GM12865 (cell line): ENCODE results near the gene OSCP1.

Experiments used
- DNase-seq: peaks from one replicate; pipeline ENCODE4 v3.0.0; 2010; ENCODE audit warnings: low read depth
- H3K4me3 ChIP-seq: 2 replicates; pipeline ENCODE4 v1.5.1; 2011; ENCODE audit warnings: mild to moderate bottlenecking, low read depth, low read length, control low read depth
- TF ChIP-seq, protein P1 (sequence below): IDR thresholded peaks from 2 replicates; pipeline ENCODE4 v1.5.1; 2011; ENCODE audit warnings: low read length, control low read depth, low read depth, inconsistent platforms; ENCODE audit not compliant: insufficient read depth; ENCODE audit errors: missing control alignments

Gene OSCP1

DNA sequence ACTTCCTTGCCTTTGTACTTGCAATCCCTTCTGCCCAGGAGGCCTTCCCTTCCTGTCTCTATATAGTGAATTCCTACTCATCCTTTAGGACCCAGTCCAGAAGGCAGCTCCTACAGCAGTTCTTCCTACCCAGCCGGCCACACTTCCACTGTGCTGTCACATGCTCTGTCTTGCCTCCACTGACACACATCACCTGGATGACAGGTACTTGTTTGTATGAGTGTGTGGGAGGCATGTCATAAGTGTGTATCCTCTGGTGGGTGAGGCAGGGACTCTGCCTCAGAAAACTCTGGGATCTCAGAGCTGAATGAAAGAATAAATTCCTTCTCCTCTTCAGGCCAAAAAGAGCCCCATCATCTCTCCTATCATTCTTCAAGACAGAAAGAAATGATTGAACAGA, 5.1 kb upstream of the OSCP1 start:
- TF ChIP-seq, protein P1, sequence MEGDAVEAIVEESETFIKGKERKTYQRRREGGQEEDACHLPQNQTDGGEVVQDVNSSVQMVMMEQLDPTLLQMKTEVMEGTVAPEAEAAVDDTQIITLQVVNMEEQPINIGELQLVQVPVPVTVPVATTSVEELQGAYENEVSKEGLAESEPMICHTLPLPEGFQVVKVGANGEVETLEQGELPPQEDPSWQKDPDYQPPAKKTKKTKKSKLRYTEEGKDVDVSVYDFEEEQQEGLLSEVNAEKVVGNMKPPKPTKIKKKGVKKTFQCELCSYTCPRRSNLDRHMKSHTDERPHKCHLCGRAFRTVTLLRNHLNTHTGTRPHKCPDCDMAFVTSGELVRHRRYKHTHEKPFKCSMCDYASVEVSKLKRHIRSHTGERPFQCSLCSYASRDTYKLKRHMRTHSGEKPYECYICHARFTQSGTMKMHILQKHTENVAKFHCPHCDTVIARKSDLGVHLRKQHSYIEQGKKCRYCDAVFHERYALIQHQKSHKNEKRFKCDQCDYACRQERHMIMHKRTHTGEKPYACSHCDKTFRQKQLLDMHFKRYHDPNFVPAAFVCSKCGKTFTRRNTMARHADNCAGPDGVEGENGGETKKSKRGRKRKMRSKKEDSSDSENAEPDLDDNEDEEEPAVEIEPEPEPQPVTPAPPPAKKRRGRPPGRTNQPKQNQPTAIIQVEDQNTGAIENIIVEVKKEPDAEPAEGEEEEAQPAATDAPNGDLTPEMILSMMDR = no peak
- H3K4me3 ChIP-seq = no peak overlapping the region
- no peak for DNase-seq

DNA sequence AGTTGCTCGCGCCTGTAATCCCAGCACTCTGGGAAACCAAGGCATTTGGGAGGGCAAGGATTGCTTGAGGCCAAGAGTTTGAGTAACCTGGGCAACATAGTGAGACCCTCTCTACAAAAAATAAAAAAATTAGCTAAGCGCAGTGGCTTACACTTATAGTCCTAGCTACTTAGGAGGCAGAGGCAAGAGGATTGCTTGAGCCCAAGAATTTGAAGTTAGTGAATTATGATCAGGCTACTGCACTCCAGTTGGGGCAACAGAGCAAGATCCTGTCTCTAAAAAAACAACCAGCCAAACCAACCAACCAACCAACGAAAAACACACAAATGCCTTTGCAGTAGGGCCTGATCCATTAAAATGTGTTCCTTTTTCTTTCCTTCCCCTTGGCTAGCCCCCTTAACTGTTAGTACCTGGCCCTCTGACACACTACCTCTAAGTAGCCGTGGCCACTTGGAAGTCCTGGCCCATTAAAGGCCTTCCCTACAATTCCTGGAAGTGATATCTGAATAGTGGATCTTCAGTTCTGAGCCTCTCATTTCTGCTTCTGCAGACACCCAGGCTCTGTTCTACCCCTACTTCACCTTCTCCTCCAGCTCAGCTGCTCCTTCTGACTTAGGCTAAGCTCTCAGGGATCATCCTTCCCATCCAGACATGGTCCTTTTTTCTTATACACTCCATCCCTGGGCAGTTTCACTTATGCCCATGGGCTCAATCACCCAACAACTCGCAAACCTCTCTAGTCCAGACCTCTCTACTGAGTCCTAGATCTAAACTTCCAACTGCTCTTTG, 3.5 kb upstream of the OSCP1 start:
- no peak overlapping the region for H3K4me3 ChIP-seq
- DNase-seq = no peak
- TF ChIP-seq, protein P1 = no peak

DNA sequence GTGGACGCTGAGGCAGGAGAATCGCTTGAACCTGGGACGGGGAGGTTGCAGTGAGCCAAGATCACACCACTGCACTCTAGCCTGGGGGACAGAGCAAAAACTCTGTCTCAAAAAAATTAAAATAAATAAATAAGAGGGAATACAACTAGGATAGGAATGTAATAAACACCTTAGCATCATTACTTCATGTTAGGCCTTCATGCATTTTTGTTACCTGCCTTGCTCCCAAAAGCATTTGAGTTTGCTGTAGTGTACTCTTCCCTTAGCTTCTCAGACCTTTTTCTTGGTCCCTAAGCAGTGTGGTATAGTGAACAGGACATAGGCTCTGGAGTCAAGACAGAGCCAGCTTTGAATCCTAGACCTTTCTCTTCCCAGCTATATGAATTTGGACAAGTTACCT, 2.8 kb upstream of the OSCP1 start:
- TF ChIP-seq, protein P1 = no peak
- H3K4me3 ChIP-seq = no peak overlapping the region
- DNase-seq = no peak

DNA sequence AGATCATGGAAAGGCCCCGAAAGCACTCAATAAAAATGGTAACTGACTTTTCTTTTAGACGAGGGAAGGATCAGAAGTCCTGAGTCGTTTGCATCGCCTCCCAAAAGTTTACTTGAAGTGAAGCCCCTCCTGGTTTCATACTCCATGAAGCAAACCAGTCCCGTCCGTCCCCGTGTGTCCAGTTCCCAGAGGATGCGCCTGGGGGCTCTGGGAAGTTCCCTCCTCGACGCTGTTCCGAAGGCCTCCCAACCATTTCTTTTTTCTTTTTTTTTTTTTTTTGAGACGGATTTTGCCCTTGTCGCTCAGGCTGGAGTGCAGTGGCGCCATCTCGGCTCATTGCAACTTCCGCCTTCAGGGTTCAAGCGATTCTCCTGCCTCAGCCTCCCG, 661 bp upstream of the OSCP1 start:
- TF ChIP-seq, protein P1 = no peak
- peak overlapping the region; percentile 59 for H3K4me3 ChIP-seq
- DNase-seq = no peak

DNA sequence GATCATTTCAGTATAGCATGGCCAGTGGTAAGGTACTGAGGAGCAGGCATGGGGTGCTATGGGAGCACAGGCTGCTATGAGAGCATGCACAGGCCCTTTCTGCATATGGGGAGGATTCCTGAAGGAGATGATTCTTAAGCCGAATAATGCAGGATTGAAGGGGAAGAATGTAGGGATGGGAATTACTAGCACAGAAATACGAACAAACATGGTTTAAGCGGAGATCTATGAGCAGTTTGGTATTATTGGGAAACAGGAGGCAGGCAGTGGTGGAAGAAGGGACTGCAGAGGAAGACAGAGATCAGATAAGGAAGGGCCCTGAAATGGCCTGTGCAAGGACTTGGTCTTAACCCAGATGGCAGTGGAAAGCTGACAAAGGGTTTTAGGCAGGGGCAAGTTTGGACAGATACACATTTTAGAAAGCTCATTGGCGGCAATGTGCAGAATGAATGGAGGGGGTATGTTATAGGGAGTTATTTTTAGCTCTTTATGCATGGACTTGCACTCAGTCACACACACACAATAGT, 1.7 kb downstream of the OSCP1 start:
- H3K4me3 ChIP-seq = no peak overlapping the region
- TF ChIP-seq, protein P1 = no peak
- DNase-seq = no peak

DNA sequence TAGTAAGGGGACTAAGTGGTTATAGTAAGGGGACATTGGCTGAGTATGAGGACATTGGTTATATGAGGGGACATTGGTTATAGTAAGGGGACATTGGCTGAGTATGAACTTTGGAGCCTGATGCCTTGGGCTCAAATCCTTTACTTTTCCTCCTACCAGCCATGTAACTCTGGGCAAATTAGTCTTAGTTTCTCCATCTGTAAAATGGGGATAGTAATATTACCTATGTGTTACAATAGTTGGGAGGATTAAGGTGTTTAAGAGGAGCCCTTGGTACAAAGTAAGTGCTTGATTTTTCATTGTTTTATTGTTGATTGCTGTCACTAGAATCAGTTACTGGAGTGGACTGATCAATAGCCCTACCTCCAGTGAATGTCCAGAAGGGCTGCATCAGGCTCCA, 2.8 kb downstream of the OSCP1 start:
- TF ChIP-seq, protein P1 = no peak
- no peak overlapping the region for H3K4me3 ChIP-seq
- DNase-seq = no peak

DNA sequence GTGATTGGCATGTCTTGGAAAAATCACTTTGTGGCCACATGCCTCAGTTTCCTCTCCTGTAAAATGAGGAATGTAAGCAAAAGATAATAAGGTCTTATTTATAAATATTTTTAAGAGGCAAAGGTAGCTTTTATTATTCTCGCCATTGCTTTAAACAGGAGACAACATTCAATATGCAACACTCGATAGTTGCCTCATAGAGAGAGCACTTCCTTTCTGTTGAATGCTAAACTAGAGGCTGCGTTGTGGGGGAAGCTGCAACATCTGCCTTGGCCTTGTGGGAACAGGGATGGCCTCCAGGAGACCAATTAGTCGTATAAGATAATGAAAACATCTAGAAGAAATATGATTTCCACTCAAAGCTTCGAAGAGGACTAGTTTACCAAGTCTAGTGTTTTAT, 3.5 kb downstream of the OSCP1 start:
- H3K4me3 ChIP-seq = no peak overlapping the region
- no peak for DNase-seq
- TF ChIP-seq, protein P1 = no peak
